SK-N-SH (cell line): ENCODE results near the gene ALDH3A2. TPM values are rescaled to one million over a fixed set of nuclear protein-coding genes. Genes with fewer than 3 reads are reported as not detected.

Source experiments
- CTCF ChIA-PET: fragments of 300-600, 350-600 bp; formaldehyde crosslinking; extraction: SDS; loops from one replicate; lab custom pipeline; 2021; lab: Yijun Ruan, JAX
- POLR2A ChIA-PET: fragments of 350-600 bp; sonication (Branson Sonifier 250); formaldehyde crosslinking; extraction: SDS; loops from one replicate; lab custom pipeline; 2020; ENCODE audit warnings: antibody characterized with exemption, inconsistent platforms; lab: Yijun Ruan, JAX
- DNase-seq: peaks from one replicate; pipeline ENCODE4 v3.0.0; 2012
- H2AFZ ChIP-seq: fragments of 200-600 bp; sonication (generic); 2 replicates; pipeline ENCODE4 v1.8.1; 2016; ENCODE audit warnings: antibody characterized with exemption, mild to moderate bottlenecking, low read depth
- H3F3A ChIP-seq: fragments of 200-600 bp; sonication (generic); replicated peaks from 2 replicates; pipeline ENCODE3; 2016; ENCODE audit warnings: antibody characterized with exemption, mild to moderate bottlenecking; ENCODE audit not compliant: insufficient read depth
- H3K27ac ChIP-seq, 2 experiments: fragments of 200-500 bp in 1 of 2; fragments of 200-600 bp in 1 of 2; sonication (Bioruptor generic) in 1 of 2; sonication (generic), shearing (Covaris generic) in 1 of 2; 2 replicates each; pipeline versions ENCODE4 v1.5.1 to v1.6.1; 2014 to 2016; ENCODE audit warnings: low read depth in 2 of 2, inconsistent platforms in 1 of 2, low read length in 1 of 2, mild to moderate bottlenecking in 1 of 2, mixed read lengths in 1 of 2
- H3K27me3 ChIP-seq: fragments of 200-600 bp; sonication (generic), shearing (Covaris generic); 2 replicates; pipeline ENCODE4 v1.6.1; 2016; ENCODE audit warnings: mixed run types; ENCODE audit not compliant: insufficient read depth
- H3K36me3 ChIP-seq, 2 experiments: fragments of 200-500 bp in 1 of 2; fragments of 200-600 bp in 1 of 2; sonication (Bioruptor generic) in 1 of 2; sonication (generic) in 1 of 2; replicated peaks in 1 of 2; 2 replicates each; pipeline versions ENCODE3 to v1.5.1; 2014 to 2016; ENCODE audit warnings: low read length in 1 of 2, mild to moderate bottlenecking in 1 of 2; ENCODE audit not compliant: insufficient read depth in 2 of 2, control insufficient read depth in 1 of 2
- H3K4me1 ChIP-seq, 2 experiments: fragments of 200-500 bp in 1 of 2; fragments of 200-600 bp in 1 of 2; sonication (Bioruptor generic) in 1 of 2; sonication (generic), shearing (Covaris generic) in 1 of 2; 2 replicates each; pipeline versions ENCODE4 v1.5.1 to v1.6.1; 2014 to 2016; ENCODE audit warnings: low read depth in 1 of 2, low read length in 1 of 2, mixed run types in 1 of 2; ENCODE audit not compliant: insufficient read depth in 2 of 2, control insufficient read depth in 1 of 2
- H3K4me2 ChIP-seq: fragments of 200-600 bp; sonication (generic), shearing (Covaris generic); 2 replicates; pipeline ENCODE4 v1.6.1; 2017; ENCODE audit warnings: mixed run types
- H3K4me3 ChIP-seq, 2 experiments: fragments of 200-500 bp in 1 of 2; fragments of 200-600 bp in 1 of 2; sonication (Bioruptor generic) in 1 of 2; sonication (generic), shearing (Covaris generic) in 1 of 2; 2 replicates each; pipeline versions ENCODE4 v1.5.1 to v1.8.1; 2014 to 2016; ENCODE audit warnings: low read depth in 2 of 2, inconsistent platforms in 1 of 2, low read length in 1 of 2, mild to moderate bottlenecking in 1 of 2, mixed read lengths in 1 of 2, moderate library complexity in 1 of 2
- H3K79me2 ChIP-seq: fragments of 200-600 bp; sonication (generic); 2 replicates; pipeline ENCODE4 v1.8.1; 2017; ENCODE audit warnings: mild to moderate bottlenecking; ENCODE audit not compliant: insufficient read depth
- H3K9ac ChIP-seq: fragments of 200-600 bp; sonication (generic); 2 replicates; pipeline ENCODE4 v1.6.1; 2017; ENCODE audit warnings: mixed run types
- H3K9me2 ChIP-seq: fragments of 200-600 bp; sonication (generic); 2 replicates; pipeline ENCODE4 v1.6.1; 2017; ENCODE audit warnings: mixed run types
- H3K9me3 ChIP-seq: fragments of 200-600 bp; sonication (generic); 2 replicates; pipeline ENCODE4 v1.6.1; 2017; ENCODE audit warnings: mixed run types, mild to moderate bottlenecking, moderate library complexity
- H4K20me1 ChIP-seq: fragments of 200-600 bp; sonication (generic); 2 replicates; pipeline ENCODE4 v1.6.1; 2017; ENCODE audit warnings: mild to moderate bottlenecking, mixed run types; ENCODE audit not compliant: insufficient read depth
- CTCF ChIP-seq: fragments of 200-600 bp; sonication (generic); IDR thresholded peaks from 2 replicates; pipeline ENCODE4 v1.6.1; 2017; ENCODE audit warnings: antibody characterized with exemption, mild to moderate bottlenecking, moderate library complexity
- ELF1 ChIP-seq: IDR thresholded peaks from 2 replicates; pipeline ENCODE4 v1.4.0; 2012
- EZH2phosphoT487 ChIP-seq: fragments of 200-600 bp; sonication (generic); IDR thresholded peaks from 2 replicates; pipeline ENCODE4 v1.6.1; 2017; ENCODE audit warnings: low read depth, mixed run types, mild to moderate bottlenecking, antibody characterized with exemption, moderate library complexity, borderline replicate concordance
- FOXJ3 ChIP-seq: sonication (generic); formaldehyde crosslinking; IDR thresholded peaks from 2 replicates; pipeline ENCODE4 v1.5.1; 2020; ENCODE audit warnings: mild to moderate bottlenecking, missing genetic modification reagents
- FOXM1 ChIP-seq: IDR thresholded peaks from 2 replicates; pipeline ENCODE4 v1.4.0; 2012; ENCODE audit warnings: low read depth, mild to moderate bottlenecking
- GABPA ChIP-seq: IDR thresholded peaks from 2 replicates; pipeline ENCODE4 v1.4.0; 2012; ENCODE audit warnings: low read depth, mild to moderate bottlenecking
- JUND ChIP-seq: IDR thresholded peaks from 2 replicates; pipeline ENCODE4 v1.4.0; 2012
- MAX ChIP-seq: IDR thresholded peaks from 2 replicates; pipeline ENCODE4 v1.4.0; 2012; ENCODE audit warnings: low read depth
- MEF2A ChIP-seq: IDR thresholded peaks from 2 replicates; pipeline ENCODE4 v1.4.0; 2012; ENCODE audit warnings: low read depth, borderline replicate concordance
- NRF1 ChIP-seq: IDR thresholded peaks from 2 replicates; pipeline ENCODE4 v1.6.1; 2012; ENCODE audit warnings: low read depth, mild to moderate bottlenecking, low read length
- POLR2AphosphoS5 ChIP-seq: IDR thresholded peaks from 2 replicates; pipeline ENCODE4 v1.6.1; 2012; ENCODE audit warnings: low read depth, low read length
- RAD21 ChIP-seq: IDR thresholded peaks from 2 replicates; pipeline ENCODE4 v1.6.1; 2012; ENCODE audit warnings: mild to moderate bottlenecking, low read length
- RCOR1 ChIP-seq: fragments of 150-350 bp; IDR thresholded peaks from 2 replicates; pipeline ENCODE4 v1.6.1; 2017; ENCODE audit warnings: antibody characterized with exemption, low read length
- REST ChIP-seq: IDR thresholded peaks from 2 replicates; pipeline ENCODE4 v1.6.1; 2012; ENCODE audit warnings: mild to moderate bottlenecking, low read depth, low read length, moderate library complexity
- RFX5 ChIP-seq: IDR thresholded peaks from 2 replicates; pipeline ENCODE4 v1.6.1; 2012; ENCODE audit warnings: mild to moderate bottlenecking, improper control_type of control experiment, low read length
- TAF1 ChIP-seq: IDR thresholded peaks from 2 replicates; pipeline ENCODE4 v1.6.1; 2012; ENCODE audit warnings: low read depth, mild to moderate bottlenecking, low read length, moderate library complexity, borderline replicate concordance
- TCF12 ChIP-seq: IDR thresholded peaks from 2 replicates; pipeline ENCODE4 v1.4.0; 2012
- YY1 ChIP-seq: IDR thresholded peaks from 2 replicates; pipeline ENCODE4 v1.4.0; 2012; ENCODE audit warnings: low read depth, mild to moderate bottlenecking
- WGBS: methylation state at CpG from one replicate; pipeline ENCODE4 v1.1.6; 2017; ENCODE audit warnings: low lambda C conversion rate; 5-methylcytosine and 5-hydroxymethylcytosine counted together
- polyA plus RNA-seq, 3 experiments: library from polyadenylated mRNA; depleted of rRNA; stranded (reverse); fragments of >200 nt; gene quantifications; 2 replicates each; pipeline ENCODE4 v1.2.3, GENCODE V29; 2012
- TF ChIP-seq, protein P1 (sequence below): fragments of 150-350 bp; IDR thresholded peaks from 2 replicates; pipeline ENCODE4 v1.6.1; 2016; ENCODE audit warnings: mild to moderate bottlenecking, low read depth, low read length

ALDH3A2 gene
- polyA plus RNA-seq, 1 of the 3 experiments (the other 2 are of a cell fraction) = 16.6 TPM

DNA sequence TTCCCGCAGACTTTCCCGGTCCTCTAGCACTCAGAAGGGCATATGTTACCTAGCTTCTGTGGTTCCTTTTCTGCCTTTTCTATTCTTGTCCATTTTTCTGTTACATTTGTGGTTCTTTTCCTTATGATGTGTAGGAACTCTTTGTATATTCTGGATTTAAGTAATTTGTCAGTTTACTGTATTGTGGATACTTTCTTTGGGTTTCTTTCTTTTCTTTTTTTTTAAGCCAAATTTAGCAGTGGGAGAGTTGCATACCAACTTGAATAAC is 657 bp downstream of the ALDH3A2 start:
- Histone ChIP-seq H3K36me3 (no peaks in the 10 kb centered on the region), H3K4me2 (peak overlapping the region; percentile 96), H3K9me2 (no peaks in the 10 kb centered on the region), H4K20me1 (no peaks in the 10 kb centered on the region), H3K27me3 (no peaks in the 10 kb centered on the region), H3K9me3 (no peaks in the 10 kb centered on the region), H3K79me2 (peaks cover 33% of the 10 kb centered on the region), H3F3A (peaks cover 6% of the 10 kb centered on the region), H3K4me1 (peaks cover 14 to 31% of the 10 kb centered on the region in 2 experiments), H3K27ac (peak overlapping the region; percentile 40 to 89; a peak in 3 of 4 replicates), H2AFZ (peak overlapping the region; percentile 85), H3K4me3 (peak overlapping the region; percentile 76 to 87), H3K9ac (peak overlapping the region; percentile 65)
- 2% methylated on average over 2 of the region's 2 CpGs for WGBS
- no peak for DNase-seq
- TF ChIP-seq REST (no peak), RAD21 (no peak), FOXM1 (no peak), TAF1 (no peak), YY1 (no peak), ELF1 (no peak), MEF2A (no peak), JUND (no peak), CTCF (no peak), EZH2phosphoT487 (no peak), RCOR1 (no peak), GABPA (no peak), NRF1 (no peak), POLR2AphosphoS5 (no peak), MAX (no peak), FOXJ3 (no peak), TCF12 (no peak), RFX5 (no peak)
- TF ChIP-seq, protein P1, sequence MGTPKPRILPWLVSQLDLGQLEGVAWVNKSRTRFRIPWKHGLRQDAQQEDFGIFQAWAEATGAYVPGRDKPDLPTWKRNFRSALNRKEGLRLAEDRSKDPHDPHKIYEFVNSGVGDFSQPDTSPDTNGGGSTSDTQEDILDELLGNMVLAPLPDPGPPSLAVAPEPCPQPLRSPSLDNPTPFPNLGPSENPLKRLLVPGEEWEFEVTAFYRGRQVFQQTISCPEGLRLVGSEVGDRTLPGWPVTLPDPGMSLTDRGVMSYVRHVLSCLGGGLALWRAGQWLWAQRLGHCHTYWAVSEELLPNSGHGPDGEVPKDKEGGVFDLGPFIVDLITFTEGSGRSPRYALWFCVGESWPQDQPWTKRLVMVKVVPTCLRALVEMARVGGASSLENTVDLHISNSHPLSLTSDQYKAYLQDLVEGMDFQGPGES = no peak
- ChIA-PET POLR2A (interaction anchor here (1.0 to 1.4 kb wide), 5 partner anchors 96 to 400 kb away, joined by 3 to 12 read pairs (median 4); no protein-coding TSS in a partner anchor), CTCF (interaction anchor here (0.8 to 3.6 kb wide), 12 partner anchors 8 to 286 kb away, joined by 3 to 32 read pairs (median 6); partner anchors contain the start of gene B9D1)
